B cell (primary cell): Measurements from ENCODE around the gene PANX3. TPM values are rescaled to one million over a fixed set of nuclear protein-coding genes. Genes with fewer than 3 reads are reported as not detected.

Experiments used
- ATAC-seq: fragments of 200-7000 bp; cut with Tn5 transposase; one replicate; pipeline ENCODE4 v1.10.0; 2021; ENCODE audit warnings: low read depth, mild to moderate bottlenecking, moderate number of reproducible peaks, moderate library complexity
- CTCF ChIA-PET: fragments of 350-600 bp; sonication (Branson Sonifier 250); formaldehyde crosslinking; loops from one replicate; lab custom pipeline; 2021; ENCODE audit warnings: antibody characterized with exemption, inconsistent platforms; lab: Charles Lee
- POLR2A ChIA-PET: fragments of 350-600 bp; sonication (Branson Sonifier 250); formaldehyde crosslinking; loops from one replicate; lab custom pipeline; 2021; ENCODE audit warnings: antibody characterized with exemption; lab: Charles Lee
- DNase-seq: peaks from one replicate; pipeline ENCODE4 v3.0.0; 2013
- H2AFZ ChIP-seq: 2 replicates; pipeline ENCODE4 v1.6.1; 2012; ENCODE audit warnings: mild to moderate bottlenecking, low read depth, low read length; ENCODE audit not compliant: insufficient read depth, poor library complexity, severe bottlenecking
- H3K27ac ChIP-seq, 2 donors: 1 replicate in 1 of 2; 2 replicates in 1 of 2; pipeline ENCODE4 v1.5.1; 2012 to 2013; ENCODE audit warnings: low read length in 2 of 2, mild to moderate bottlenecking in 2 of 2, moderate library complexity in 1 of 2
- H3K27me3 ChIP-seq, 4 experiments: fragments of 200-600 bp in 1 of 4; sonication (generic) in 1 of 4; replicated peaks in 1 of 4; 1 replicate in 2 of 4; 2 replicates in 2 of 4; pipeline versions ENCODE4 v1.6.1 to v1.7.0; 2013 to 2016; ENCODE audit warnings: low read length in 3 of 4, mild to moderate bottlenecking in 2 of 4, mixed read lengths in 1 of 4, moderate library complexity in 1 of 4; ENCODE audit not compliant: insufficient read depth in 4 of 4, control insufficient read depth in 3 of 4; ENCODE audit errors: control extremely low read depth in 1 of 4
- H3K36me3 ChIP-seq, 2 experiments: replicated peaks in 1 of 2; 1 replicate in 1 of 2; 2 replicates in 1 of 2; pipeline versions ENCODE4 v1.6.1 to v1.7.1; 2013; ENCODE audit warnings: low read length in 1 of 2; ENCODE audit not compliant: insufficient read depth in 2 of 2, control insufficient read depth in 1 of 2; ENCODE audit errors: control extremely low read depth in 1 of 2, extremely low read depth in 1 of 2
- H3K4me1 ChIP-seq, 2 donors: fragments of 200-600 bp in 1 of 2; sonication (generic) in 1 of 2; 1 replicate in 1 of 2; 2 replicates in 1 of 2; pipeline versions ENCODE4 v1.5.1 to v1.6.1; 2013 to 2017; ENCODE audit warnings: low read length in 2 of 2; ENCODE audit not compliant: control insufficient read depth in 2 of 2, insufficient read depth in 2 of 2
- H3K4me2 ChIP-seq: replicated peaks from 2 replicates; pipeline ENCODE3; 2012; ENCODE audit warnings: mild to moderate bottlenecking, low read depth, low read length; ENCODE audit not compliant: poor library complexity, severe bottlenecking
- H3K4me3 ChIP-seq, 5 experiments: fragments of 200-600 bp in 1 of 5; sonication (generic) in 1 of 5; 1 replicate in 3 of 5; 2 replicates in 2 of 5; pipeline versions ENCODE4 v1.5.1 to v1.7.0; 2011 to 2016; ENCODE audit warnings: low read length in 4 of 5, mild to moderate bottlenecking in 4 of 5, low read depth in 2 of 5, control low read depth in 1 of 5, moderate library complexity in 1 of 5; ENCODE audit not compliant: insufficient read depth in 1 of 5; ENCODE audit errors: control extremely low read depth in 1 of 5, extremely low read depth in 1 of 5
- H3K79me2 ChIP-seq: fragments of 200-600 bp; sonication (generic); one replicate; pipeline ENCODE4 v1.6.0; 2016; ENCODE audit warnings: low read length; ENCODE audit not compliant: control insufficient read depth, insufficient read depth
- H3K9ac ChIP-seq: fragments of 200-600 bp; sonication (generic); 2 replicates; pipeline ENCODE4 v1.6.1; 2017; ENCODE audit warnings: mild to moderate bottlenecking, low read length, moderate library complexity
- H3K9me3 ChIP-seq, 3 donors: one replicate each; pipeline versions ENCODE4 v1.6.1 to v1.7.1; 2013; ENCODE audit warnings: low read length in 2 of 3; ENCODE audit not compliant: control insufficient read depth in 2 of 3, insufficient read depth in 1 of 3; ENCODE audit errors: control extremely low read depth in 1 of 3
- H4K20me1 ChIP-seq: 2 replicates; pipeline ENCODE4 v1.6.0; 2012; ENCODE audit warnings: mild to moderate bottlenecking, low read length; ENCODE audit not compliant: insufficient read depth, control insufficient read depth, poor library complexity, severe bottlenecking
- H3K27ac Mint-ChIP-seq: one replicate; pipeline ENCODE4 v1.8.0; 2021; ENCODE audit warnings: mixed read lengths
- H3K27me3 Mint-ChIP-seq: one replicate; pipeline ENCODE4 v1.8.0; 2021; ENCODE audit warnings: mixed read lengths
- H3K4me1 Mint-ChIP-seq: one replicate; pipeline ENCODE4 v1.8.0; 2021; ENCODE audit warnings: mixed read lengths
- H3K4me3 Mint-ChIP-seq: one replicate; pipeline ENCODE4 v1.8.0; 2021; ENCODE audit warnings: mixed read lengths
- H3K9me3 Mint-ChIP-seq: one replicate; pipeline ENCODE4 v1.8.0; 2022; ENCODE audit warnings: mixed read lengths; ENCODE audit not compliant: insufficient read depth
- EZH2 ChIP-seq: IDR thresholded peaks from 2 replicates; pipeline ENCODE4 v1.6.1; 2012; ENCODE audit warnings: borderline replicate concordance, low read depth, mild to moderate bottlenecking, moderate library complexity, low read length; ENCODE audit not compliant: insufficient read depth, poor library complexity, severe bottlenecking
- WGBS: methylation state at CpG from one replicate; pipeline ENCODE4 v1.1.5; 2013; ENCODE audit warnings: missing lambda C conversion rate; ENCODE audit not compliant: insufficient coverage; 5-methylcytosine and 5-hydroxymethylcytosine counted together
- intact Hi-C: fragments of 100-400 bp; cut with micrococcal nuclease; formaldehyde crosslinking; loops from one replicate; pipeline ENCODE4 v1.10.0; 2022
- polyA plus RNA-seq: library from polyadenylated mRNA; depleted of rRNA; stranded (reverse); fragments of >200 nt; gene quantifications from 2 replicates; pipeline ENCODE4 v1.2.3, GENCODE V29; 2012
- total RNA-seq, 2 donors: library from RNA; stranded (reverse); fragments of 120-200 nt in 1 of 2; gene quantifications; 1 replicate in 1 of 2; 2 replicates in 1 of 2; pipeline versions ENCODE4 v1.2.3 to v1.2.4, GENCODE V29; 2013 to 2022
- TF ChIP-seq, protein P1 (sequence below): fragments of 200-600 bp; IDR thresholded peaks from one replicate; pipeline ENCODE4 v1.8.0; 2022; ENCODE audit warnings: antibody characterized with exemption, mild to moderate bottlenecking

PANX3 gene
- total and polyA plus RNA-seq, 2 donors (not counting 1 experiment from before 2014, with no cell fraction given), result not detected

- H3K27ac ChIP-seq, result no peak overlapping the region
- H3K4me1 ChIP-seq, result peaks cover 14 to 16% of the 10 kb centered on the region in 2 donors
- H3K27me3 ChIP-seq, result no peaks in the 10 kb centered on the region
- DNase-seq (no peak), ATAC-seq (no peak)
- no peaks in the 10 kb centered on the region for H3K79me2 ChIP-seq
- Mint-ChIP-seq H3K9me3 (no peaks in the 10 kb centered on the region), H3K27me3 (no peaks in the 10 kb centered on the region), H3K4me1 (peaks cover 16% of the 10 kb centered on the region), H3K4me3 (no peak overlapping the region), H3K27ac (no peak overlapping the region)
- intact Hi-C loops, result loop anchor here (10.0 kb wide), 1 partner anchor 1232 kb away; no protein-coding TSS in a partner anchor
- CTCF ChIA-PET, result interaction anchor here (1.0 to 5.9 kb wide), 6 partner anchors 17 to 196 kb away, joined by 3 to 61 read pairs (median 5); no protein-coding TSS in a partner anchor
- peaks cover 0 to under 1% of the 10 kb centered on the region in 2 experiments for H3K36me3 ChIP-seq
- no peaks in the 10 kb centered on the region for H3K9me3 ChIP-seq
- H4K20me1 ChIP-seq, result no peaks in the 10 kb centered on the region
- TF ChIP-seq EZH2, result no peak
- TF ChIP-seq, protein P1, sequence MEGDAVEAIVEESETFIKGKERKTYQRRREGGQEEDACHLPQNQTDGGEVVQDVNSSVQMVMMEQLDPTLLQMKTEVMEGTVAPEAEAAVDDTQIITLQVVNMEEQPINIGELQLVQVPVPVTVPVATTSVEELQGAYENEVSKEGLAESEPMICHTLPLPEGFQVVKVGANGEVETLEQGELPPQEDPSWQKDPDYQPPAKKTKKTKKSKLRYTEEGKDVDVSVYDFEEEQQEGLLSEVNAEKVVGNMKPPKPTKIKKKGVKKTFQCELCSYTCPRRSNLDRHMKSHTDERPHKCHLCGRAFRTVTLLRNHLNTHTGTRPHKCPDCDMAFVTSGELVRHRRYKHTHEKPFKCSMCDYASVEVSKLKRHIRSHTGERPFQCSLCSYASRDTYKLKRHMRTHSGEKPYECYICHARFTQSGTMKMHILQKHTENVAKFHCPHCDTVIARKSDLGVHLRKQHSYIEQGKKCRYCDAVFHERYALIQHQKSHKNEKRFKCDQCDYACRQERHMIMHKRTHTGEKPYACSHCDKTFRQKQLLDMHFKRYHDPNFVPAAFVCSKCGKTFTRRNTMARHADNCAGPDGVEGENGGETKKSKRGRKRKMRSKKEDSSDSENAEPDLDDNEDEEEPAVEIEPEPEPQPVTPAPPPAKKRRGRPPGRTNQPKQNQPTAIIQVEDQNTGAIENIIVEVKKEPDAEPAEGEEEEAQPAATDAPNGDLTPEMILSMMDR, result no peak
- 100% methylated on average over 2 of the region's 3 CpGs for WGBS
- no peak overlapping the region for H3K9ac ChIP-seq
- H3K4me3 ChIP-seq, result no peak overlapping the region
- no peak overlapping the region for H3K4me2 ChIP-seq
- POLR2A ChIA-PET, result no interaction called here
- H2AFZ ChIP-seq, result no peak overlapping the region
Observed at GRCh38 chr11:124642628-124643027, 31.4 kb downstream of the PANX3 start.

- H3K27me3 ChIP-seq, result no peaks in the 10 kb centered on the region
- ATAC-seq (no peak), DNase-seq (no peak)
- intact Hi-C loops, result loop anchor here (10.0 kb wide), 1 partner anchor 1232 kb away; no protein-coding TSS in a partner anchor
- H3K9me3 ChIP-seq, result no peaks in the 10 kb centered on the region
- ChIA-PET POLR2A (no interaction called here), CTCF (interaction anchor here (1.0 to 5.9 kb wide), 9 partner anchors 10 to 195 kb away, joined by 3 to 61 read pairs (median 5); no protein-coding TSS in a partner anchor)
- peaks cover 16% of the 10 kb centered on the region for H3K4me1 Mint-ChIP-seq
- TF ChIP-seq EZH2, result no peak
- TF ChIP-seq, protein P1, result no peak
- H3K9ac ChIP-seq, result no peak overlapping the region
- no peak overlapping the region for H3K4me3 ChIP-seq
- H3K27ac ChIP-seq, result no peak overlapping the region
- no peaks in the 10 kb centered on the region for H3K27me3 Mint-ChIP-seq
- no peak overlapping the region for H3K27ac Mint-ChIP-seq
- peaks cover 14 to 16% of the 10 kb centered on the region in 2 donors for H3K4me1 ChIP-seq
- H3K36me3 ChIP-seq, result no peaks in the 10 kb centered on the region
- H3K4me3 Mint-ChIP-seq, result no peak overlapping the region
- 98% methylated on average over 5 of the region's 10 CpGs for WGBS
- H3K4me2 ChIP-seq, result no peak overlapping the region
- H3K9me3 Mint-ChIP-seq, result no peaks in the 10 kb centered on the region
- no peak overlapping the region for H2AFZ ChIP-seq
- H3K79me2 ChIP-seq, result no peaks in the 10 kb centered on the region
- H4K20me1 ChIP-seq, result no peaks in the 10 kb centered on the region
Observed at GRCh38 chr11:124643042-124643604, 31.9 kb downstream of the PANX3 start.
